AML-193 (cell line): ENCODE results near the gene AUTS2.
"Not testable (repeated sequence)": the region's sequence is repeated elsewhere in the genome, so short reads cannot be mapped to it uniquely, and the experiment has no call there.

Experiments used
- DNase-seq, 2 experiments: peaks; one replicate each; lab custom pipeline; 2025; lab: John Stamatoyannopoulos, UW

Gene AUTS2

DNA sequence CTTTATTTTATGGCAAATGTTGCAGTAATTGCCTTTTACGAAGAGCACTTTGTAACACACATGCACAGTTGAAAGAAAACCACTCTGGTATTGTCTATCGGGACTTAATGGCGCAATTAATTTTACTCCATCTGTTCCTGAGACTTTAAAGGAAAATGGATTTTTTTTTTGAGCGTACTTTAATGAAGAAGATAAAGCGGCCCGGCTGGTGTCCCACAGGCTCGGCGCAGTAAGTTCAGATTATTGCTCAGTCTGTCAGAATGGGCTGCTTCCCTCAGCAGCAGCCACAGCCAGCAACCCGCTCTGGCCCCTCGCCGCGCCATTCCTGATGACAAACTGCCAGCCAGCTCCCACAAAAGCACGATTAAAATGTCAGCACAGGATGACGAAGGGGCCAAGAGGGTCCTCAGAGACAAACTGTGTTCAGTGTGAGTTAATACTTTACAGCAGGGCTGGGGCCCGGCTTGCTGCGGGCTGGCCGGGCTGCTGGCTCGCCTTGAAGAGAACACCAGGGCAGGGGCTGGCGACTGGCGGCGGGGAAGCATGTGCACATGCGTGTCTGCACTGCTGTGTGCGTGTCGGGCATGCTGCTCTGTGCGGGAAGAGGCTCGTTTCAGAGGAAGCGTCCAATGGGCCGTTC is 1032.7 kb downstream of the AUTS2 start:
- DNase-seq = no peak

GRCh38 chr7:70631718-70632117 is 1033.4 kb downstream of the AUTS2 start:
- no peak for DNase-seq

DNA sequence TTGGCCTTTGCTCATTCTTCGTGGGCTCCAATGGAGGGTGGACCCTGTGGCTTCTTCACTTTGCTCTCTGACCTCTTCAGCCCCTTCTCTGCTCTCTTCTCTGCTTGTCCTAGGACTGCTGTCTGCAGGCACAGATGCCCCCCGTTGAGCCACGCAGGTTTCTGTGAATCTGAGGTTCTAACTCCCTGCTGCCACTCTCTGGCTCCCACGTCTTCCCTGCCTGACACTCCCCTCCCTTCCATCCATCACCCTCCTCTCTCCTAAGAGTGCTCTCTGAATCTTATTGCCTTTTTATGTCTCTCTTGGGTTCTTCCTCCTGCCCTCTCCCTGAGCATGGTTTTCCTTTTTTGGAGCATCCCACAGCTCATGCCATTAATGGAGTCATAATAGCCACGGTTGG is 1034.1 kb downstream of the AUTS2 start:
- DNase-seq = no peak

DNA sequence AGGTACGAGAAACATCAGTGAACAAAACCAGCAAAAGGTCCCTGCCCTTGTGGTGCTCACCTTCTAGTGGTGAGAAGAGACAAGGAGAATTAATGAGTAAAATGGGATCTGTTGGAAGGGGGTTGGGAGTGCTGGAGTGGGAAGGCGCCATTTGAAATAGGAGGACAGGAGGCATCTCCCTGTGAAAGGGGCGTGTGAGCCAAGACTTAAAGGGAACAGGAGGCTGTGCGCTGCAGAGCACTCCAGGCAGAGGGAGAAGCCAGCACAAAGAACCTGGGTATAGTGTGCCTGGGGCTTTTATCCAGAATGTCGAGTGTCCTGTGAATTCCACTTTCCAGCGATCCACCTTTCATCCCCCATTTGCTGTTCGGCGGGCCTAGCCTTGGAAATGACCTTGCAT is 1035.8 kb downstream of the AUTS2 start:
- no peak for DNase-seq

- no peak for DNase-seq
These were observed 1036.4 kb downstream of the AUTS2 start for GRCh38 chr7:70634610-70635068.

DNA sequence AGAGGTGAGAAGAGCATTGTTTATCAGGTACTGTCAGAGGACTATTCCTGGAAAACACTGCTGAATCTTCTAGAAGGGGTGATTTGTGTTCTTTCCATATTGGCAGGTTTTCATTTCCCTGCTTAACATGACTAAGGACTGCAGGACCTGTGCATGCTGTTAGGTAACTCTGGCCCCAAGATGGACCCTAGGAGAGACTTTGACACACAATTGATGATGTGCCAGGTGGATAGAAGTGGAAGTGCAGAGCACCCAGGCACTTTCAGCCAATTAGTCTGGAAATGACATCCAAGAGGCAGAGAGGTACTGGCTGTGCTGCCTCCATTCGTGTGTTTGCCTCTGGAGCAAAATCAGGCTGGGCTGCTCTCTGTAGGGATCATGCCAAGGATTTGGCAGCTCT is 1037.4 kb downstream of the AUTS2 start:
- no peak for DNase-seq

GRCh38 chr7:70636169-70636568 is 1037.9 kb downstream of the AUTS2 start:
- DNase-seq = no peak

- DNase-seq = no peak
These were observed 1039.5 kb downstream of the AUTS2 start for GRCh38 chr7:70637726-70638125.

GRCh38 chr7:70638158-70639107 is 1040.2 kb downstream of the AUTS2 start:
- no peak for DNase-seq

GRCh38 chr7:70640266-70640833 is 1042.1 kb downstream of the AUTS2 start:
- no peak for DNase-seq

DNA sequence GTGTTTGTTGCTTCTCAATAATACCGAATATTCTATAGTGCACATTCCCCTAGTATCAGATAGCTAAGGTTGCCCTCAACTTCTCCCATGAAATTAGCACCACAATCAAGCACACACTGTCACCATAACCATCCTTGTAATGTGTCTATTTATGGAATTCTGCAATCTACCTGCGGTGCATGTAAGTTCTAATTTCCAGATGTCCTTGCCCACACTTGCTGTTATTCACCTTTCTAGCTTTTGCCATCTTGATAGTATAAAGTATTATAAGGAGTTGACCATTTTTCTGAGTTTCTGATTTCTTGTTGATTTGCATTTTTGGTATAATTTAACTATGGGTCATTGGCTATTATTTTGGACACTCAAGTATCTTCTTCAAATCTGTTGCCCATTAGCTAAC is 1043.6 kb downstream of the AUTS2 start:
- no peak for DNase-seq

DNA sequence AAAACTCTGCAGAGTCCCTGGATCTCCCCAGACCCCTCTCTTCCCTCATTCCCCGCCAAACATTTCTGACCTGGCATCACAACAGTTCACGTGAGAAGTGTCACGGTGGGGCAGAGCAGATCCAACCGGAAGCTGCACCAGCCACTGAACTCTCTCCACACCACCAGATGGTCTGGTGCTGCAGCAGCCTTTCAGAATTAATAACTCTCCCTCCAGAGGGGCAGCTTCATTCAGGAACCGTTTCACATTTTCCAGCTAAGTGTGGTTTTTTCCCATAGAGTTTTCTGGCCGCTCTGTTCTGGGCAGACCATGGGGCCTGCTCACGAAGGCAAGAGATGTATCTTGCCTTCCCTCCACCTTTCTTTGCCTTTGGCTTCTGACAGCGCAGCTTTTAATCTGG is 1047.0 kb downstream of the AUTS2 start:
- DNase-seq = no peak

GRCh38 chr7:70645876-70646351 is 1047.6 kb downstream of the AUTS2 start:
- no peak for DNase-seq

DNA sequence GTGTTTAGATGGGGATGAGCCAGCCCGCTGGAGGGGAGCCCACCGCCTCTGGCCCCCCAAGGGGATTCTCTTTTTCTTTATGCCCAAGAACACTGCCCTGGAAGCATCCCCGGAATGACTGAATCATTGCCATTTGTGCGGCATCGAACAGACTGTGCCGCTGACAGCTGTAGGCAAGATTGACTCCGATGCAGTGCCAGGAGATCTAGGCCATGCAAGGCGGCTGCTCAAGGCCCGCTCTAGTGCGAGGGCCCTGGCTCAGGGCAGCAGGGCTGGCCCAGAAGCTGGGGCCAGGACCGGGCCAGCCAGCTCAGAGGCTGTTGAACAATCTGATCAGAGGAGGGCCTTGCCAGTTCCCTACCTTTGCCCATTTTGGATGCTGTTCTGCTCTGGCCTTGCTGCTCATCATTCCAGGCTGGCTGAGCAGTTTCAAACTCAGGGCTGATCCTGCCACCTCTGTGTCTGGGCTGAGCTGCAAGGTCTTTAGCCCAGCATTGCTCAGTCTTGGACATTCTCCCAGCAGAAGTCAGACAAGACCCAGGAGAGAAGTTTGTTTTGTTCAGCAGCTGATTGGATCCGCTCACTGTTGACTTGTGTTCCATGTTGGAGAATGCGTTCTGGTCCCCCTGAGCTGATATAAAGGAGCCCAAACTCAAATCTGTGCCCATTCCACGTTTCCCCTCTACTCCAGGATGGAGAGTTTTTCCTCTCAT is 1048.4 kb downstream of the AUTS2 start:
- no peak for DNase-seq

DNA sequence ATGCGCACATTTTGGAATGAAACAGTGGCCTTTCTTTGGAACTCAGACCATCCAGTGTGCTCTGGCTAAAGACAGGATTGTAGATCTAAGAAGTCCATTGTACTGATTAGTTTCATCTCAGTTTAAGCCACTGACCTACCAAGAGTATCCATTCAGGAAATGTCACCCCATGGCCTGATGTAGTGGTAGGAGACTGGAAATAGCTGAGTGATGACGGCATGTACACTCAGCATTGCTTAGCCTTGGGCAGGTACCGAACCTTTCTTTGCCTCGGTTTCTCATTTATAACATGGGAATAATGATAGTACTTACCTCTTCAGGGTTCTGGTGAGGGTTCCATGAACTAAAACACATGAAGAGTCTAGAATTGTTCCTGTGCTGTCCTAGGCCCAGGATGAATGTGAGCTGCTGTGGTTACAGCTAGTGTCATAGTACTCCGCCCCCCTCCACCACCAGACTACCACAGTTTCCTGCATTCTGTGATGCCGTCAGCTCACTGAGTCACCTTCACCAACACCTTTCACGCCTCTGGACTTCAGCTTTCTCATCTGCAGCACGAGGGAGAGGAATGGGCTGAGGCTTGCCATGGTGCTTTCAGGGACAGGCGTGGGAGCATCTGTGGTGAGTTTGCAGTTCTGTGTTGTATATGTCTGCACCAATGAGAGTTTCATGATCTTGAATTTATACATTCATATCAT is 1049.7 kb downstream of the AUTS2 start:
- DNase-seq = no peak

- not testable (repeated sequence) for DNase-seq
These were observed 1050.2 kb downstream of the AUTS2 start for GRCh38 chr7:70648499-70648861.

DNA sequence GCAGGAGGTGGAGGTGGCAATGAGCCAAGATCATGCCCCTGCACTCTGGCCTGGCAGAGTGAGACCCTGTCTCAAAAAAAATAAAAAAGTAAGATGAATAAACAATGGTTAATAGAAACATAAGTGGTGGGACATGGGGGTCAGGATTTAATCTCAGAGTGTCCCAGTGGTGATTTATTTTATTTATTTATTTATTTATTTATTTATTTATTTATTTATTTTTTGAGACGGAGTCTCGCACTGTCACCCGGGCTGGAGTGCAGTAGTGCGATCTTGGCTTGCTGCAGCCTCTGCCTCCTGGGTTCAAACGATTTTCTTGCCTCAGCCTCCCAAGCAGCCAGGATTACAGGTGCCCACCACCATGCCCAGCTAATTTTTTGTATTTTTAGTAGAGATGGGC is 1051.0 kb downstream of the AUTS2 start:
- no peak for DNase-seq

DNA sequence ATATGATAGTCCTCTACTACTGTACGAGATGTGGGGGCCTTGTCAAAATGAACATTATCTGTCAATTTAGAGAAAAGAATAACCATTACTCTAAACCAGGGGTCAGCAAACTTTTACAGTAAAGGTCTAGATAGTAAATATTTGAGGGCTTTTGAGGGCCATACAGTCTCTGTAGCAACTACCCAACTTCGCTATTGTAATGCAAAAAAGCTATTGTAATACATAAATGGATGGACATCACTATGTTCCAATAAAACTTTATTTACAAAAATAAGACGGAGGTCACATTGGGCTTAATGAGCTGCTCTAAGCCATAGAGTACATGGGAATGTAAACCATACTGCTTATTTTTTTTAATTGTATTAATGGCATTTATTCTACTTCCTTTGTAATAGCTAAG is 1055.9 kb downstream of the AUTS2 start:
- DNase-seq = no peak

DNA sequence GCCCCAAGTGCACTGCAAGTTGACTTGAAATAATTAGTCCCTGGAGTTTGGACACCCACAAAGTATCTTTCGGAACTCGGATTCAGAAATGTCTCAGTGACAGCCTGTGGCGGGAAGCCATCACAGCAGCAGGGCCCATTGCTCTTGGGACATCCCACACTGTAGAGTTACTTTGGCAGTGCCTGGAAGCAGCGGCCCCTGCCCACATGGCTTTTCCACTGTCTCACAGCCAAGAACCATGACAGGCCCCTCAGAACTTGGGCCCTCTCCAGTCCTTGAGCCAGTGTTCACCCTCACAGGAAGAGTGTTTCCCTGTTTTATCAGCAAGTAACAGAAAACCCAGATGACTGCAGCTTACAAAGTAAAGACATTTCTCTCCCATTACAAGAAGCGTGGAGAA is 1056.7 kb downstream of the AUTS2 start:
- no peak for DNase-seq

DNA sequence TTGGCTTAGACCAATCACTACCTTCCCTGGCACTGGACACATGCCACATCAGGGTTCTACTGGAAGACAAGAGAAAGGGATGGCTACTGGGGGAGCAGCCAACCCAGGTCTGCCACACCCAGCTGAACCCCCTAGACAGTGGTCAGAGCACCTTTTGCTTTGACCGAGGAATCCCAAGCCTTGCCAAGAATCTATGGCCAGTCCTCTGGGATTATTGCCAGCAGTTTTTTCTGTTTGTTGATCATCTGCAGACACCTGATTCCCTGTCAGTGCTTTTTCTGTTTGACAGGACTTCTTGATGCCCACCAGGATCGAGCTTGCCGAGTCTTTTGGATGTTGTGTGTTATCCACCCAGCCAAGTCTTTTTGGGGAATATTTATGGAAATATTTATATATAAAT is 1057.4 kb downstream of the AUTS2 start:
- DNase-seq = no peak

DNA sequence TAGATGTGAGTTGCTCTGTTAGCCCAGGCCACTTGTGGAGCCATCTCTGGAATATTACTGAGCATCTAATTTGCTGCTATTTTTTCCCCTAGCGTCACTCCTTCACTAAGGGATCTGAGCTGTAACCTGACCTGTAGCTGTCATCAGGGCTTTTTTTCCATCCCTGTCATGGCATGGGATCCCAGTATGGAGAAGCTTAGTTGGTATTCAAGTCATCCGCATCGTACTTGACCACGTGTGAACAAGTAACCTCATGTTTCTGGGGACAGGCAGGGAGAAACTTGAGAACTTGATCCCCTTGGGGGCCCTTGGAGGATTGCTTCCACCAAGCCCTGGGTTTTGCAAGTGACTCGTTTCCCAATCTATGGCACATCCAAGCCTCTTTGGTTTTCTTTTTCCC is 1059.3 kb downstream of the AUTS2 start:
- no peak for DNase-seq
